DND-41 (cell line): Measurements from ENCODE around the gene DUT.
A peak's percentile ranks its signal among the peaks of the same experiment; 100 is the strongest.

Experiments used
- ATAC-seq: fragments of 200-7000 bp; cut with Tn5 transposase; 3 replicates; pipeline ENCODE4 v1.9.1; 2021; ENCODE audit warnings: low read depth; ENCODE audit not compliant: insufficient read depth
- DNase-seq: peaks from one replicate; pipeline ENCODE4 v3.0.0-alpha.2; 2020
- H2AFZ ChIP-seq: 2 replicates; pipeline ENCODE4 v1.6.0; 2012; ENCODE audit warnings: low read depth, low read length
- H3K27ac ChIP-seq: 2 replicates; pipeline ENCODE4 v1.5.1; 2012; ENCODE audit warnings: low read length, inconsistent platforms
- H3K27me3 ChIP-seq: fragments of 200-600 bp; sonication (generic); 2 replicates; pipeline ENCODE4 v1.6.0; 2012; ENCODE audit warnings: low read length, mild to moderate bottlenecking, inconsistent platforms; ENCODE audit not compliant: insufficient read depth, poor library complexity
- H3K36me3 ChIP-seq: 2 replicates; pipeline ENCODE4 v1.5.1; 2012; ENCODE audit warnings: low read length, inconsistent platforms; ENCODE audit not compliant: insufficient read depth
- H3K4me1 ChIP-seq: 2 replicates; pipeline ENCODE4 v1.5.1; 2012; ENCODE audit warnings: mild to moderate bottlenecking, low read length; ENCODE audit not compliant: insufficient read depth
- H3K4me2 ChIP-seq: 2 replicates; pipeline ENCODE4 v1.6.0; 2012; ENCODE audit warnings: mild to moderate bottlenecking, moderate library complexity, low read length, inconsistent platforms; ENCODE audit not compliant: insufficient read depth
- H3K4me3 ChIP-seq, 2 experiments: fragments of 200-600 bp in 1 of 2; shearing (Covaris generic) in 1 of 2; 2 replicates each; pipeline ENCODE4 v1.5.1; 2012 to 2016; ENCODE audit warnings: inconsistent platforms in 2 of 2, low read length in 2 of 2, mild to moderate bottlenecking in 2 of 2, low read depth in 1 of 2, moderate library complexity in 1 of 2
- H3K79me2 ChIP-seq: 2 replicates; pipeline ENCODE4 v1.6.0; 2012; ENCODE audit warnings: low read length, inconsistent platforms; ENCODE audit not compliant: insufficient read depth
- H3K9ac ChIP-seq: 2 replicates; pipeline ENCODE4 v1.6.0; 2012; ENCODE audit warnings: low read depth, mild to moderate bottlenecking, inconsistent platforms, low read length, moderate library complexity
- H3K9me3 ChIP-seq: 2 replicates; pipeline ENCODE4 v1.5.1; 2012; ENCODE audit warnings: low read length, moderate library complexity, mild to moderate bottlenecking, inconsistent platforms; ENCODE audit not compliant: insufficient read depth, severe bottlenecking
- H4K20me1 ChIP-seq: 2 replicates; pipeline ENCODE4 v1.6.0; 2012; ENCODE audit warnings: low read length; ENCODE audit not compliant: insufficient read depth
- CTCF ChIP-seq: IDR thresholded peaks from 2 replicates; pipeline ENCODE4 v1.5.1; 2012; ENCODE audit warnings: borderline replicate concordance, low read length, moderate library complexity, mild to moderate bottlenecking; ENCODE audit not compliant: poor library complexity, severe bottlenecking; ENCODE audit errors: extremely low read depth
- EZH2 ChIP-seq: IDR thresholded peaks from 3 replicates; pipeline ENCODE4 v1.6.1; 2012; ENCODE audit warnings: borderline replicate concordance, low read depth, mild to moderate bottlenecking, moderate library complexity, low read length, inconsistent platforms; ENCODE audit not compliant: severe bottlenecking

DUT gene

GRCh38 chr15:48333540-48333939, 2.3 kb downstream of the DUT start:
- Histone ChIP-seq H3K4me1 (peaks cover 66% of the 10 kb centered on the region), H3K27ac (peak overlapping the region; percentile 13; the same call in 1 of the 2 replicates), H4K20me1 (peaks cover 33% of the 10 kb centered on the region), H3K9ac (peak overlapping the region; percentile 100), H3K36me3 (peaks cover 49% of the 10 kb centered on the region), H3K4me2 (peak overlapping the region; percentile 80), H3K9me3 (no peaks in the 10 kb centered on the region), H2AFZ (no peak overlapping the region), H3K4me3 (peak overlapping the region in 1 of 2 experiments; percentile 81; a peak in 3 of 4 replicates), H3K79me2 (peaks cover 87% of the 10 kb centered on the region), H3K27me3 (no peaks in the 10 kb centered on the region)
- TF ChIP-seq EZH2, result no peak
- no peak for TF ChIP-seq CTCF
- DNase-seq, result no peak
- ATAC-seq, result no peak

- H3K4me2 ChIP-seq, result peak overlapping the region; percentile 80
- H4K20me1 ChIP-seq, result peaks cover 35% of the 10 kb centered on the region
- peaks cover 55% of the 10 kb centered on the region for H3K36me3 ChIP-seq
- peaks cover 69% of the 10 kb centered on the region for H3K4me1 ChIP-seq
- H3K9ac ChIP-seq, result 0 out of 2 replicates have a peak overlapping the region, but pooled peaks have one; percentile 4
- ATAC-seq (no peak), DNase-seq (no peak)
- H3K79me2 ChIP-seq, result peaks cover 87% of the 10 kb centered on the region
- no peak overlapping the region for H3K27ac ChIP-seq
- TF ChIP-seq EZH2 (no peak), CTCF (no peak)
- H2AFZ ChIP-seq, result no peak overlapping the region
- H3K9me3 ChIP-seq, result no peaks in the 10 kb centered on the region
- H3K27me3 ChIP-seq, result no peaks in the 10 kb centered on the region
- H3K4me3 ChIP-seq, result peak overlapping the region in 1 of 2 experiments; percentile 8; a peak in 1 of 4 replicates
These were observed 3.0 kb downstream of the DUT start for GRCh38 chr15:48334260-48334659.

GRCh38 chr15:48336940-48337339, 5.7 kb downstream of the DUT start:
- Histone ChIP-seq H3K4me2 (peak overlapping the region; percentile 38; the same call in 1 of the 2 replicates), H3K27me3 (no peaks in the 10 kb centered on the region), H3K36me3 (peaks cover 79% of the 10 kb centered on the region), H4K20me1 (peaks cover 35% of the 10 kb centered on the region), H3K9ac (no peak overlapping the region), H3K4me3 (no peak overlapping the region), H3K9me3 (no peaks in the 10 kb centered on the region), H3K79me2 (peaks cover 62% of the 10 kb centered on the region), H3K27ac (no peak overlapping the region), H2AFZ (no peak overlapping the region), H3K4me1 (peaks cover 56% of the 10 kb centered on the region)
- ATAC-seq (peak; percentile 64), DNase-seq (peak; percentile 34)
- TF ChIP-seq EZH2 (no peak), CTCF (peak; percentile 63)
